Measurements from ENCODE around the gene PATJ. TPM values are rescaled to one million over a fixed set of nuclear protein-coding genes. Genes with fewer than 3 reads are reported as not detected.

PATJ gene
- total RNA-seq, 1 donor from 2014 or later = 2.0 TPM

DNA sequence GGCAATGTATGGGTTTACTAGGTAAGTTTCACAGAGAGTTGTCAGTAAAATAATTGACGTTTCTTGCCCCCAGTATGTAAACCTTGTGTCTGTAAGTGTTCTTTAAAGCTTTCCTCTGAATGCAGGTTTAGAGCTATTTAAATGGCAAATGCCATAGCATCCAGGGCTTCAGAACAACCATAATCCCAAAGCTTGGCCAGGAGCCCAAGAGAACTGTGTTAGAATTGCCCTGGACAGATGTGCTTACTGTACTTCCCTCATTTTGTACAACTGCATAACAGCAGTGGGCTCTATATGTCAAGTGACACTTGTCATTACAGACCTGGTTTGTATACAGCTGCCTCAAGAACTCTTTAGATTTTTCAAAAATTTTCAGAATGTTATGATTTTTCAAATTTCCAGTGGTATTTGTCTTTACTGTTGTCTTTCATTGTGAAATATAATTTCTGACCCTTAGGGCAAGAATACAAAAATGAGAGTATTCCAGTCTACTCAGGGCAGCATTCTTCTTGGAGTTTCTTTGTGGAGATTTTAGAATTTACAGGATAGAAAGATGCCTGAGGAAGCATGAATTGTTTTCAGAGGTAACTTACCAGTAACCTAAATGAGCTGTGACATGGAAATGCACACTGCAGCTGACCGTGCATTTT, 315.5 kb downstream of the PATJ start:
- Mint-ChIP-seq H3K4me3 (ENCODE audit: unreplicated experiment) (no peak overlapping the region), H3K4me1 (ENCODE audit: low read depth, unreplicated experiment) (no peaks in the 10 kb centered on the region), H3K9me3 (ENCODE audit: unreplicated experiment) (no peaks in the 10 kb centered on the region), H3K27ac (ENCODE audit: unreplicated experiment) (no peak overlapping the region), H3K27me3 (ENCODE audit: unreplicated experiment) (no peaks in the 10 kb centered on the region), H3K36me3 (ENCODE audit: unreplicated experiment) (no peaks in the 10 kb centered on the region)
- no peak for DNase-seq
- TF ChIP-seq, protein P1, sequence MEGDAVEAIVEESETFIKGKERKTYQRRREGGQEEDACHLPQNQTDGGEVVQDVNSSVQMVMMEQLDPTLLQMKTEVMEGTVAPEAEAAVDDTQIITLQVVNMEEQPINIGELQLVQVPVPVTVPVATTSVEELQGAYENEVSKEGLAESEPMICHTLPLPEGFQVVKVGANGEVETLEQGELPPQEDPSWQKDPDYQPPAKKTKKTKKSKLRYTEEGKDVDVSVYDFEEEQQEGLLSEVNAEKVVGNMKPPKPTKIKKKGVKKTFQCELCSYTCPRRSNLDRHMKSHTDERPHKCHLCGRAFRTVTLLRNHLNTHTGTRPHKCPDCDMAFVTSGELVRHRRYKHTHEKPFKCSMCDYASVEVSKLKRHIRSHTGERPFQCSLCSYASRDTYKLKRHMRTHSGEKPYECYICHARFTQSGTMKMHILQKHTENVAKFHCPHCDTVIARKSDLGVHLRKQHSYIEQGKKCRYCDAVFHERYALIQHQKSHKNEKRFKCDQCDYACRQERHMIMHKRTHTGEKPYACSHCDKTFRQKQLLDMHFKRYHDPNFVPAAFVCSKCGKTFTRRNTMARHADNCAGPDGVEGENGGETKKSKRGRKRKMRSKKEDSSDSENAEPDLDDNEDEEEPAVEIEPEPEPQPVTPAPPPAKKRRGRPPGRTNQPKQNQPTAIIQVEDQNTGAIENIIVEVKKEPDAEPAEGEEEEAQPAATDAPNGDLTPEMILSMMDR (IDR thresholded peaks at IDR 0.05; ENCODE audit: partially characterized antibody, unreplicated experiment) = no peak

DNA sequence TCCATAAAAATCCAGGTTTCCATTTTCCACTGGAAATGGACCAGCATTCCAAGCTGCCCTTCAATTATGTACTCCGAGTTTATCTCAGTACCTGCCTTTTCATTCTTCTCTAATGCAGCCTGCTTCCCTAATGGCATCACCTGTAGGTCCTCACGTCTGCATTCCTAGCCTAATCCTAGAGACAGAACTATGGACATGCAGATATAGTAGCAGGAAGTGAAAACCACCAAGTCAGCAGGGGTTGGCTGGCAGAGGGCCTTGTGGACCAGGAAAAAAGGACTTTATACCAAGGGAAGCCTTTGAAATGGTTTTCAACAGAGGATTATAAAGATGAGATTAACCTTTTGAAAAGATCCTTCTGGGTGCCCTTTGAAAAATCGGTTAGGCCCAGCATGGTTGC, 316.7 kb downstream of the PATJ start:
- DNase-seq = no peak
- Mint-ChIP-seq H3K27ac (ENCODE audit: unreplicated experiment) (no peak overlapping the region), H3K4me3 (ENCODE audit: unreplicated experiment) (no peak overlapping the region), H3K27me3 (ENCODE audit: unreplicated experiment) (no peaks in the 10 kb centered on the region), H3K36me3 (ENCODE audit: unreplicated experiment) (no peaks in the 10 kb centered on the region), H3K9me3 (ENCODE audit: unreplicated experiment) (no peaks in the 10 kb centered on the region), H3K4me1 (ENCODE audit: low read depth, unreplicated experiment) (no peaks in the 10 kb centered on the region)
- TF ChIP-seq, protein P1 (IDR thresholded peaks at IDR 0.05; ENCODE audit: partially characterized antibody, unreplicated experiment) = no peak

DNA sequence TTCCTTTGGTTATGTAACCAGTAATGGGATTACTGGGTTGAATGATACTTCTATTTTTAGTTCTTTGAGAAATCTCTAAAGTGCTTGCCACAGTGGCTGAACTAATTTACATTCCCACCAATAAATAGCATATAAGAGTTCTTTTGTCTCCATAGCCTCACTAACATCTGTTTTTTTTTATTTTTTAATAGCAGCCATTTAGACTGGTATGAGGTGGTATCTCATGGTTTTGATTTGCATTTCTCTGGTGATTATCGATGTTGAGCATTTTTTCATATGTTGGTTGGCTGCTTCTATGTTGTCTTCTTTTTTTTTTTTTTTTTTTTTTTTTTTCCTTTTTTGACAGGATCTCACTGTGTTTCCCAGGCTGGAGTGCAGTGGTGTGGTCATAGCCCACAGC, 319.8 kb downstream of the PATJ start:
- no peaks in the 10 kb centered on the region for H3K36me3 Mint-ChIP-seq (ENCODE audit: unreplicated experiment)
- H3K9me3 Mint-ChIP-seq (ENCODE audit: unreplicated experiment) = peaks cover 3% of the 10 kb centered on the region
- no peaks in the 10 kb centered on the region for H3K27me3 Mint-ChIP-seq (ENCODE audit: unreplicated experiment)
- DNase-seq = no peak
- H3K4me3 Mint-ChIP-seq (ENCODE audit: unreplicated experiment) = no peak overlapping the region
- H3K4me1 Mint-ChIP-seq (ENCODE audit: low read depth, unreplicated experiment) = no peaks in the 10 kb centered on the region
- TF ChIP-seq, protein P1 (IDR thresholded peaks at IDR 0.05; ENCODE audit: partially characterized antibody, unreplicated experiment) = no peak
- no peak overlapping the region for H3K27ac Mint-ChIP-seq (ENCODE audit: unreplicated experiment)

DNA sequence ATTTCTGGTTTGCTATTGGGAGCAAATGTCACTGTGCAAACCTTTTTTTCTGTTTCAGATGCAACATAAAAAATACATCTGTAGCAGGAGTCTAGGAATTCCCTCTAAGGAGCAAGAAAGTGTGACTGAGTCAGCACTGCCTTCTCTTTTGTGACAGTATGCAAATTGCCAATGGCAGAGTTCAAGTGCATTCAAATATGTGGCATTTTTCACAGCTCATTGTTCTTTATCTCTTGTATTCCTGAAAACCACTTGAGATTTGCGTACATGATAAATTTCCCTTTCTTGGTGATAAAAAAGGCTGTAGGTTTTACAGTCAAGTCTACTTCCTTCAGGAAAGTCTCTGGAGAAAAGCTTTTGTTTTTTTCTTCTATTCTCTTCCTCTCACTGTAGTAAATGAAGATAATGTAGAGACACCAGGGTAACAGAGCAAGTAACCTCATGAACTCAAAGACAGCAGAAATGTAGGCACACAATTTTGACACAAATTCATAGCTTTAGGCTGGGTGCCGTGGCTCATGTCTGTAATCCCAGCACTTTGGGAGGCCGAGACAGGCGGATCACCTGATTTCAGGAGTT, 322.6 kb downstream of the PATJ start:
- TF ChIP-seq, protein P1 (IDR thresholded peaks at IDR 0.05; ENCODE audit: partially characterized antibody, unreplicated experiment) = no peak
- Mint-ChIP-seq H3K27me3 (ENCODE audit: unreplicated experiment) (no peaks in the 10 kb centered on the region), H3K9me3 (ENCODE audit: unreplicated experiment) (peaks cover 3% of the 10 kb centered on the region), H3K4me1 (ENCODE audit: low read depth, unreplicated experiment) (no peaks in the 10 kb centered on the region), H3K27ac (ENCODE audit: unreplicated experiment) (no peak overlapping the region), H3K4me3 (ENCODE audit: unreplicated experiment) (no peak overlapping the region), H3K36me3 (ENCODE audit: unreplicated experiment) (no peaks in the 10 kb centered on the region)
- no peak for DNase-seq

DNA sequence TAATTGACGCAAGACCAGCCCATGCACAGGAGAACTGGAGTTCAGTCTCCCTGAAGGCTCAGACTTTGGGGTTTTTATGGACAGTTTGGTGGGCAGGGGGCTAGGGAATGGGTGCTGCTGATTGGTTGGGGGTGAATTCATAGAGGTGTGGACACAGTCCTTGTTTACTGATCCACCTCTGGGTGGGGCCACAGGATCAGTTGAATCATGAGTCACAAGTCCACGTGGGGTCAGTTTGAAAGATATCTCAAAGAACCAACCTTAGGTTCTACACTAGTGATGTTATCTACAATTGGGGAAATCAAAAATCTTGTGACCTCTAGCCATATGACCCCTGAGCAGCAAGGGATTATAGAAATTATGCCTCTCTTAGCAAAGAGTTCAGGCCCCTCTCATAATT, 324.4 kb downstream of the PATJ start:
- H3K27me3 Mint-ChIP-seq (ENCODE audit: unreplicated experiment) = no peaks in the 10 kb centered on the region
- no peak overlapping the region for H3K27ac Mint-ChIP-seq (ENCODE audit: unreplicated experiment)

More for the DNA sequence above, 324.4 kb downstream of the PATJ start:
- Mint-ChIP-seq H3K4me1 (ENCODE audit: low read depth, unreplicated experiment) (no peaks in the 10 kb centered on the region), H3K36me3 (ENCODE audit: unreplicated experiment) (no peaks in the 10 kb centered on the region), H3K4me3 (ENCODE audit: unreplicated experiment) (no peak overlapping the region), H3K9me3 (ENCODE audit: unreplicated experiment) (peaks cover 3% of the 10 kb centered on the region)
- TF ChIP-seq, protein P1 (IDR thresholded peaks at IDR 0.05; ENCODE audit: partially characterized antibody, unreplicated experiment) = no peak
- no peak for DNase-seq
